ENCODE results near the gene TSPAN33. TPM values are rescaled to one million over a fixed set of nuclear protein-coding genes. Genes with fewer than 3 reads are reported as not detected.

TSPAN33 gene
- polyA plus RNA-seq, 1 of the 3 experiments (the other 2 are of a cell fraction), result 6.9 TPM

DNA sequence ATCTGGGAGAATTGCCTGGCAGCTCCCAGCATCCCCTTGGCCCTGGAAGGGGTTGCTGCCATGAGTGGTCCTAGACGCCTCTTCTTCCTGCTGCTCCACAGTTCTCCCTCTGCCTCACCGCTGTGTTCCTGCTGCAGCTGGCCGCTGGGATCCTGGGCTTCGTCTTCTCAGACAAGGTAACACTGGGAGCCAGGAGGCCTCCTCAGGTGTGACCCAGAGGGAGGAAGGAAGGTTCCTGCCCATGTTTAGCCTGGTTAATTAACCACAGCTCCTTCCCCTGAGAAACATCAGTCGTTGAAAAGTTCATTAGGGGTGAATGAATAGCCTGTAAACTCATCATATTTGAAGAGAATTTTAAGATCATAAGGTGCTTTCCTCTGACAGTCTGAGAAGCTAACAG, 18.2 kb downstream of the TSPAN33 start:
- ChIA-PET POLR2A (no interaction called here), CTCF (interaction anchor here (0.6 to 15.6 kb wide), 9 partner anchors 14 to 503 kb away, joined by 3 to 385 read pairs (median 6); partner anchors contain the start of gene TSPAN33)
- H3K4me3 ChIP-seq (ENCODE audit: low read depth in 2 of 2, low read length in 1 of 2), result no peak overlapping the region
- DNase-seq, result no peak
- no peaks in the 10 kb centered on the region for H3K36me3 ChIP-seq (replicated peaks in 1 of 2; ENCODE audit: control insufficient read depth in 1 of 2, insufficient read depth in 2 of 2, low read length in 1 of 2)
- no peak overlapping the region for H3K9ac ChIP-seq
- no peak overlapping the region for H3K4me2 ChIP-seq
- peaks cover 0 to 10% of the 10 kb centered on the region in 2 experiments; a peak in 1 of 4 replicates for H3K4me1 ChIP-seq (ENCODE audit: control insufficient read depth in 1 of 2, insufficient read depth in 2 of 2, low read depth in 1 of 2, low read length in 1 of 2)
- no peak overlapping the region for H2AFZ ChIP-seq (ENCODE audit: low read depth)
- 76% methylated on average over 5 of the region's 5 CpGs for WGBS (ENCODE audit: low lambda C conversion rate)
- no peaks in the 10 kb centered on the region for H3K27me3 ChIP-seq (ENCODE audit: insufficient read depth)
- H3F3A ChIP-seq (replicated peaks; ENCODE audit: insufficient read depth), result no peaks in the 10 kb centered on the region
- no peak overlapping the region for H3K27ac ChIP-seq (ENCODE audit: low read depth in 2 of 2, low read length in 1 of 2)
- no peaks in the 10 kb centered on the region for H3K9me3 ChIP-seq
- TF ChIP-seq FOXM1 (IDR thresholded peaks at IDR 0.05; ENCODE audit: low read depth) (no peak), GABPA (IDR thresholded peaks at IDR 0.05; ENCODE audit: low read depth) (no peak), NFIC (IDR thresholded peaks at IDR 0.05; ENCODE audit: borderline replicate concordance) (no peak), EZH2phosphoT487 (IDR thresholded peaks at IDR 0.05; ENCODE audit: borderline replicate concordance, low read depth) (no peak), RXRA (IDR thresholded peaks at IDR 0.05; ENCODE audit: borderline replicate concordance, low read depth) (no peak), POLR2AphosphoS5 (IDR thresholded peaks at IDR 0.05; ENCODE audit: low read depth, low read length) (no peak), TAF1 (IDR thresholded peaks at IDR 0.05; ENCODE audit: borderline replicate concordance, low read depth, low read length) (no peak), NRF1 (IDR thresholded peaks at IDR 0.05; ENCODE audit: low read depth, low read length) (no peak)
- TF ChIP-seq, protein P1, sequence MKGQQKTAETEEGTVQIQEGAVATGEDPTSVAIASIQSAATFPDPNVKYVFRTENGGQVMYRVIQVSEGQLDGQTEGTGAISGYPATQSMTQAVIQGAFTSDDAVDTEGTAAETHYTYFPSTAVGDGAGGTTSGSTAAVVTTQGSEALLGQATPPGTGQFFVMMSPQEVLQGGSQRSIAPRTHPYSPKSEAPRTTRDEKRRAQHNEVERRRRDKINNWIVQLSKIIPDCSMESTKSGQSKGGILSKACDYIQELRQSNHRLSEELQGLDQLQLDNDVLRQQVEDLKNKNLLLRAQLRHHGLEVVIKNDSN (IDR thresholded peaks at IDR 0.05; ENCODE audit: borderline replicate concordance, low read depth), result no peak
- TF ChIP-seq, protein P2, sequence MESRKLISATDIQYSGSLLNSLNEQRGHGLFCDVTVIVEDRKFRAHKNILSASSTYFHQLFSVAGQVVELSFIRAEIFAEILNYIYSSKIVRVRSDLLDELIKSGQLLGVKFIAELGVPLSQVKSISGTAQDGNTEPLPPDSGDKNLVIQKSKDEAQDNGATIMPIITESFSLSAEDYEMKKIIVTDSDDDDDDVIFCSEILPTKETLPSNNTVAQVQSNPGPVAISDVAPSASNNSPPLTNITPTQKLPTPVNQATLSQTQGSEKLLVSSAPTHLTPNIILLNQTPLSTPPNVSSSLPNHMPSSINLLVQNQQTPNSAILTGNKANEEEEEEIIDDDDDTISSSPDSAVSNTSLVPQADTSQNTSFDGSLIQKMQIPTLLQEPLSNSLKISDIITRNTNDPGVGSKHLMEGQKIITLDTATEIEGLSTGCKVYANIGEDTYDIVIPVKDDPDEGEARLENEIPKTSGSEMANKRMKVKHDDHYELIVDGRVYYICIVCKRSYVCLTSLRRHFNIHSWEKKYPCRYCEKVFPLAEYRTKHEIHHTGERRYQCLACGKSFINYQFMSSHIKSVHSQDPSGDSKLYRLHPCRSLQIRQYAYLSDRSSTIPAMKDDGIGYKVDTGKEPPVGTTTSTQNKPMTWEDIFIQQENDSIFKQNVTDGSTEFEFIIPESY (IDR thresholded peaks at IDR 0.05; ENCODE audit: borderline replicate concordance, low read depth), result no peak
- TF ChIP-seq, protein P3, sequence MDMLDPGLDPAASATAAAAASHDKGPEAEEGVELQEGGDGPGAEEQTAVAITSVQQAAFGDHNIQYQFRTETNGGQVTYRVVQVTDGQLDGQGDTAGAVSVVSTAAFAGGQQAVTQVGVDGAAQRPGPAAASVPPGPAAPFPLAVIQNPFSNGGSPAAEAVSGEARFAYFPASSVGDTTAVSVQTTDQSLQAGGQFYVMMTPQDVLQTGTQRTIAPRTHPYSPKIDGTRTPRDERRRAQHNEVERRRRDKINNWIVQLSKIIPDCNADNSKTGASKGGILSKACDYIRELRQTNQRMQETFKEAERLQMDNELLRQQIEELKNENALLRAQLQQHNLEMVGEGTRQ (IDR thresholded peaks at IDR 0.05; ENCODE audit: borderline replicate concordance, low read depth, low read length), result no peak
- TF ChIP-seq, protein P4, sequence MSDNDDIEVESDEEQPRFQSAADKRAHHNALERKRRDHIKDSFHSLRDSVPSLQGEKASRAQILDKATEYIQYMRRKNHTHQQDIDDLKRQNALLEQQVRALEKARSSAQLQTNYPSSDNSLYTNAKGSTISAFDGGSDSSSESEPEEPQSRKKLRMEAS (IDR thresholded peaks at IDR 0.05; ENCODE audit: low read depth), result no peak
- H4K20me1 ChIP-seq (ENCODE audit: insufficient read depth), result no peaks in the 10 kb centered on the region
- no peaks in the 10 kb centered on the region for H3K9me2 ChIP-seq
- H3K79me2 ChIP-seq (ENCODE audit: insufficient read depth), result no peaks in the 10 kb centered on the region
